MV-4-11 (cell line): ENCODE data around the gene AKR7A2.

Experiments
- DNase-seq: peaks from one replicate; lab custom pipeline; 2025; lab: John Stamatoyannopoulos, UW

AKR7A2 gene

GRCh38 chr1:19311931-19312781, at the start of gene AKR7A2, which contains the start of gene SLC66A1:
Gene AKR7A2 (minus strand): TSS chr1:19312144. CDS start chr1:19312124, 20 bp downstream.
Gene SLC66A1 (plus strand): TSS chr1:19312326. CDS start chr1:19317678, 5,352 bp downstream.
- peak; percentile 84 for DNase-seq

- DNase-seq: no peak
Measured at GRCh38 chr1:19360843-19361610, 49.1 kb upstream of the AKR7A2 start.

GRCh38 chr1:19360432-19360831, 48.5 kb upstream of the AKR7A2 start:
- no peak for DNase-seq

- DNase-seq: no peak
Measured at GRCh38 chr1:19360016-19360415, 48.1 kb upstream of the AKR7A2 start.

- no peak for DNase-seq
Measured at GRCh38 chr1:19359357-19359756, 47.4 kb upstream of the AKR7A2 start.

- no peak for DNase-seq
Measured at GRCh38 chr1:19358710-19359109, 46.8 kb upstream of the AKR7A2 start.

- no peak for DNase-seq
Measured at GRCh38 chr1:19357299-19357986, 45.5 kb upstream of the AKR7A2 start.

GRCh38 chr1:19356266-19356665, 44.3 kb upstream of the AKR7A2 start:
- DNase-seq: no peak

- no peak for DNase-seq
Measured at GRCh38 chr1:19354531-19354981, 42.6 kb upstream of the AKR7A2 start.

GRCh38 chr1:19353596-19353995, 41.7 kb upstream of the AKR7A2 start:
- no peak for DNase-seq

GRCh38 chr1:19352839-19353238, 40.9 kb upstream of the AKR7A2 start:
- DNase-seq: no peak

GRCh38 chr1:19351873-19352272, 39.9 kb upstream of the AKR7A2 start:
- no peak for DNase-seq

- DNase-seq: no peak
Measured at GRCh38 chr1:19350566-19350965, 38.6 kb upstream of the AKR7A2 start.

GRCh38 chr1:19349999-19350398, 38.1 kb upstream of the AKR7A2 start:
- no peak for DNase-seq

GRCh38 chr1:19348441-19349198, 36.7 kb upstream of the AKR7A2 start:
- no peak for DNase-seq

GRCh38 chr1:19347533-19348172, 35.7 kb upstream of the AKR7A2 start:
- peak; percentile 82 for DNase-seq

GRCh38 chr1:19346026-19346425, 34.1 kb upstream of the AKR7A2 start:
- peak; percentile 28 for DNase-seq

- no peak for DNase-seq
Measured at GRCh38 chr1:19345391-19345790, 33.4 kb upstream of the AKR7A2 start.

- no peak for DNase-seq
Measured at GRCh38 chr1:19344831-19345230, 32.9 kb upstream of the AKR7A2 start.

- no peak for DNase-seq
Measured at GRCh38 chr1:19344372-19344810, 32.4 kb upstream of the AKR7A2 start.
